Left renal pelvis (tissue), 4 donors: ENCODE data around the gene CERS6. TPM values are rescaled to one million over a fixed set of nuclear protein-coding genes. Genes with fewer than 3 reads are reported as not detected.
"Not testable (repeated sequence)": the region's sequence is repeated elsewhere in the genome, so short reads cannot be mapped to it uniquely, and the experiment has no call there.

ENCODE experiments used
- DNase-seq, 4 donors: peaks; one replicate each; pipeline ENCODE4 v3.0.0-alpha.2; 2013; ENCODE audit warnings: low read depth in 4 of 4, low spot score in 3 of 4
- polyA plus RNA-seq, 4 donors: library from polyadenylated mRNA; unstranded; fragments of 120-200 nt; gene quantifications; one replicate each; pipeline ENCODE4 v1.2.1, GENCODE V29; 2013; ENCODE audit not compliant: insufficient read length in 4 of 4

The CERS6 gene
- polyA plus RNA-seq, 4 donors: 42.3 to 63.7 (median 54.4) TPM

GRCh38 chr2:168790226-168790902, 334.3 kb downstream of the CERS6 start:
- no peak for DNase-seq

GRCh38 chr2:168791140-168791539, 335.1 kb downstream of the CERS6 start:
- not testable (repeated sequence) for DNase-seq

- no peak for DNase-seq
Measured at GRCh38 chr2:168793596-168793995, 337.5 kb downstream of the CERS6 start.

GRCh38 chr2:168794968-168795367, 338.9 kb downstream of the CERS6 start:
- no peak for DNase-seq

- DNase-seq: no peak
Measured at GRCh38 chr2:168796090-168796577, 340.1 kb downstream of the CERS6 start.

- DNase-seq: no peak
Measured at GRCh38 chr2:168796583-168797285, 340.7 kb downstream of the CERS6 start.

GRCh38 chr2:168797286-168797655, 341.2 kb downstream of the CERS6 start:
- no peak for DNase-seq

- DNase-seq: no peak
Measured at GRCh38 chr2:168798076-168798887, 342.2 kb downstream of the CERS6 start.

GRCh38 chr2:168798888-168799410, 342.9 kb downstream of the CERS6 start:
- no peak for DNase-seq

GRCh38 chr2:168801471-168801870, 345.4 kb downstream of the CERS6 start:
- no peak for DNase-seq

- DNase-seq: no peak
Measured at GRCh38 chr2:168801961-168802858, 346.1 kb downstream of the CERS6 start, which contains the start of gene NOSTRIN. TSS of gene NOSTRIN (plus strand) at chr2:168802637. CDS start at chr2:168802647, 10 bp downstream.

GRCh38 chr2:168802859-168803725, 347.0 kb downstream of the CERS6 start:
- DNase-seq: no peak

- no peak for DNase-seq
Measured at GRCh38 chr2:168804214-168804613, 348.1 kb downstream of the CERS6 start.

- no peak for DNase-seq
Measured at GRCh38 chr2:168805615-168806014, 349.5 kb downstream of the CERS6 start.

GRCh38 chr2:168809537-168809936, 353.5 kb downstream of the CERS6 start:
- no peak for DNase-seq

GRCh38 chr2:168810235-168810634, 354.2 kb downstream of the CERS6 start:
- no peak for DNase-seq

GRCh38 chr2:168811696-168812095, 355.6 kb downstream of the CERS6 start:
- no peak for DNase-seq

GRCh38 chr2:168814046-168814445, 358.0 kb downstream of the CERS6 start:
- no peak for DNase-seq
